H9 (cell line): ENCODE results near the gene GLRX3. TPM values are rescaled to one million over a fixed set of nuclear protein-coding genes. Genes with fewer than 3 reads are reported as not detected.

Experiments
- DNase-seq: peaks from one replicate; pipeline ENCODE4 v3.0.0-alpha.2; 2017
- H2AFZ ChIP-seq: one replicate; pipeline ENCODE4 v1.6.1; 2013; ENCODE audit warnings: mild to moderate bottlenecking, low read length, control low read depth, moderate library complexity
- H2AK5ac ChIP-seq: 2 replicates; pipeline ENCODE4 v1.6.1; 2013; ENCODE audit warnings: low read length, control low read depth, mixed read lengths; ENCODE audit not compliant: insufficient read length
- H2BK120ac ChIP-seq: one replicate; pipeline ENCODE4 v1.6.1; 2013; ENCODE audit warnings: low read depth, mild to moderate bottlenecking, low read length, control low read depth, inconsistent platforms; ENCODE audit not compliant: poor library complexity, severe bottlenecking
- H2BK12ac ChIP-seq: 2 replicates; pipeline ENCODE4 v1.6.1; 2013; ENCODE audit warnings: low read length, control low read depth, mixed read lengths, low read depth; ENCODE audit not compliant: insufficient read length
- H2BK15ac ChIP-seq: 2 replicates; pipeline ENCODE4 v1.6.1; 2013; ENCODE audit warnings: low read depth, low read length, control low read depth
- H2BK20ac ChIP-seq: one replicate; pipeline ENCODE4 v1.6.1; 2013; ENCODE audit warnings: low read depth, mild to moderate bottlenecking, low read length, control low read depth, inconsistent platforms; ENCODE audit not compliant: poor library complexity, severe bottlenecking
- H2BK5ac ChIP-seq: 2 replicates; pipeline ENCODE4 v1.6.1; 2013; ENCODE audit warnings: low read length, control low read depth, mixed read lengths; ENCODE audit not compliant: insufficient read length
- H3K14ac ChIP-seq: 2 replicates; pipeline ENCODE4 v1.6.1; 2013; ENCODE audit warnings: low read length, control low read depth; ENCODE audit not compliant: insufficient read depth
- H3K18ac ChIP-seq: 2 replicates; pipeline ENCODE4 v1.6.1; 2013; ENCODE audit warnings: low read depth, mild to moderate bottlenecking, mixed read lengths, low read length, control low read depth; ENCODE audit not compliant: insufficient read length
- H3K23ac ChIP-seq: 2 replicates; pipeline ENCODE4 v1.6.1; 2013; ENCODE audit warnings: low read length, control low read depth, mixed read lengths, low read depth; ENCODE audit not compliant: insufficient read length
- H3K23me2 ChIP-seq: 2 replicates; pipeline ENCODE4 v1.6.1; 2013; ENCODE audit warnings: low read depth, mild to moderate bottlenecking, mixed read lengths, low read length, control low read depth; ENCODE audit not compliant: insufficient read length, poor library complexity, severe bottlenecking
- H3K27ac ChIP-seq: 2 replicates; pipeline ENCODE4 v1.5.1; 2013; ENCODE audit warnings: low read length, control low read depth, mixed read lengths, low read depth; ENCODE audit not compliant: insufficient read length
- H3K27me3 ChIP-seq: 2 replicates; pipeline ENCODE4 v1.6.1; 2013; ENCODE audit warnings: low read length, control low read depth, inconsistent platforms; ENCODE audit not compliant: insufficient read depth
- H3K4ac ChIP-seq: 2 replicates; pipeline ENCODE4 v1.6.1; 2013; ENCODE audit warnings: low read depth, mild to moderate bottlenecking, control low read depth, inconsistent platforms, low read length, moderate library complexity
- H3K4me1 ChIP-seq: 2 replicates; pipeline ENCODE4 v1.6.1; 2013; ENCODE audit warnings: low read length, control low read depth, inconsistent platforms; ENCODE audit not compliant: insufficient read depth
- H3K4me2 ChIP-seq: 2 replicates; pipeline ENCODE4 v1.6.1; 2013; ENCODE audit warnings: low read length, control low read depth, mixed read lengths; ENCODE audit not compliant: insufficient read length, insufficient read depth
- H3K56ac ChIP-seq: 2 replicates; pipeline ENCODE4 v1.6.1; 2013; ENCODE audit warnings: low read depth, mild to moderate bottlenecking, mixed read lengths, low read length, control low read depth; ENCODE audit not compliant: insufficient read length
- H3K79me1 ChIP-seq: 2 replicates; pipeline ENCODE4 v1.6.1; 2013; ENCODE audit warnings: low read depth, mild to moderate bottlenecking, moderate library complexity, low read length, control low read depth, inconsistent platforms; ENCODE audit not compliant: insufficient read depth, poor library complexity, severe bottlenecking
- H3K79me2 ChIP-seq: 2 replicates; pipeline ENCODE4 v1.6.1; 2013; ENCODE audit warnings: low read length, control low read depth, inconsistent platforms; ENCODE audit not compliant: insufficient read depth
- H3K9ac ChIP-seq: 2 replicates; pipeline ENCODE4 v1.6.1; 2013; ENCODE audit warnings: low read length, control low read depth, mixed read lengths; ENCODE audit not compliant: insufficient read length; ENCODE audit errors: extremely low read depth
- H3K9me3 ChIP-seq: one replicate; pipeline ENCODE4 v1.6.1; 2013; ENCODE audit warnings: low read depth, low read length, inconsistent platforms; ENCODE audit not compliant: control insufficient read depth
- H3T11ph ChIP-seq: one replicate; pipeline ENCODE4 v1.6.1; 2013; ENCODE audit warnings: mild to moderate bottlenecking, low read length, control low read depth, inconsistent platforms
- H4K20me1 ChIP-seq: one replicate; pipeline ENCODE4 v1.6.1; 2013; ENCODE audit not compliant: control insufficient read depth, insufficient read length, insufficient read depth
- H4K5ac ChIP-seq: 2 replicates; pipeline ENCODE4 v1.6.1; 2013; ENCODE audit warnings: low read depth, mild to moderate bottlenecking, mixed read lengths, low read length, control low read depth; ENCODE audit not compliant: insufficient read length
- H4K8ac ChIP-seq: replicated peaks from 2 replicates; pipeline ENCODE4 v1.6.1; 2013; ENCODE audit warnings: low read length, control low read depth, mixed read lengths, low read depth; ENCODE audit not compliant: insufficient read length
- H4K91ac ChIP-seq: 2 replicates; pipeline ENCODE4 v1.6.1; 2013; ENCODE audit warnings: low read depth, mild to moderate bottlenecking, moderate library complexity, mixed read lengths, low read length, control low read depth; ENCODE audit not compliant: insufficient read length
- H3K27ac Mint-ChIP-seq, 3 experiments: 2 replicates in 2 of 3; 3 replicates in 1 of 3; pipeline ENCODE4 v1.8.0; 2020 to 2021; ENCODE audit warnings: mixed read lengths in 3 of 3, mild to moderate bottlenecking in 1 of 3, moderate library complexity in 1 of 3
- H3K27me3 Mint-ChIP-seq: 2 replicates; pipeline ENCODE4 v1.8.0; 2021; ENCODE audit warnings: low read depth, mild to moderate bottlenecking, moderate library complexity, mixed read lengths
- H3K36me3 Mint-ChIP-seq, 3 experiments: 2 replicates in 2 of 3; 3 replicates in 1 of 3; pipeline ENCODE4 v1.8.0; 2020 to 2021; ENCODE audit warnings: low read depth in 3 of 3, mixed read lengths in 3 of 3; ENCODE audit not compliant: insufficient read depth in 1 of 3
- H3K4me1 Mint-ChIP-seq, 2 experiments: 2 replicates each; pipeline ENCODE4 v1.8.0; 2020; ENCODE audit warnings: mixed read lengths in 2 of 2
- H3K4me3 Mint-ChIP-seq, 2 experiments: 2 replicates in 1 of 2; 3 replicates in 1 of 2; pipeline ENCODE4 v1.8.0; 2020 to 2021; ENCODE audit warnings: mild to moderate bottlenecking in 2 of 2, mixed read lengths in 2 of 2, moderate library complexity in 1 of 2
- H3K9me3 Mint-ChIP-seq, 2 experiments: 2 replicates in 1 of 2; 3 replicates in 1 of 2; pipeline ENCODE4 v1.8.0; 2020; ENCODE audit warnings: mild to moderate bottlenecking in 2 of 2, mixed read lengths in 2 of 2, moderate library complexity in 1 of 2
- CTCF ChIP-seq: fragments of 200-600 bp; sonication (generic); conservative IDR thresholded peaks from 3 replicates; pipeline ENCODE4 v1.8.0; 2021; ENCODE audit warnings: antibody characterized with exemption, mild to moderate bottlenecking
- WGBS: extraction: QIAGEN DNeasy Blood & Tissue Kit; methylation state at CpG from one replicate; pipeline ENCODE4 v1.1.7; 2013; ENCODE audit warnings: missing lambda C conversion rate, low lambda C conversion rate, mixed read lengths; ENCODE audit not compliant: insufficient read length; ENCODE audit errors: extremely low coverage; 5-methylcytosine and 5-hydroxymethylcytosine counted together
- total RNA-seq: library from RNA; stranded (reverse); gene quantifications from 2 replicates; pipeline ENCODE4 v1.2.1, GENCODE V29; 2021

Gene GLRX3
- total RNA-seq, 1 experiment from 2014 or later: 139 TPM

DNA sequence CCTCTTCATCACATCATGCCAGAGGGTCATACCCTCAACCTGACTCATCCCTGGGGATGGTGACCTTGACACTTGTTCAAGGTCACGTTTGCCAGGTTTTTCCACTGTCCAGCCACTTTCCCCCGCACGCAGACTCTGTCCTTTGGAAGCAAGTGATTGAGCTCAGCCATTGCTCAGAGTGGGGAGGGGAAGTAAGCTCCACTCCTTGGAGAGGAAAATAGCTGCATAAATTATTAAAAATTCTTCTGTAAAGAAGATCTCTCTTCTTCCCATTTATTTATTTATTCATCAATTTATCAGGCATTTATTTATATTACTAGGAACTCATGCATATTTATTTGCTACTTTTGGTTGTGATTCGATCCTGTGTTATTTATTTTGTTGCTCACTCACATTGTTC is 88.0 kb downstream of the GLRX3 start:
- no peak overlapping the region for H2BK20ac ChIP-seq
- peak; percentile 3 for DNase-seq
- Mint-ChIP-seq H3K27me3 (peaks cover 7% of the 10 kb centered on the region; the same call in 1 of the 2 replicates), H3K36me3 (peaks cover 0 to 9% (median 4%) of the 10 kb centered on the region in 3 experiments; a peak in 5 of 7 replicates), H3K4me1 (no peaks in the 10 kb centered on the region), H3K27ac (no peak overlapping the region), H3K4me3 (no peak overlapping the region), H3K9me3 (peaks cover 21 to 29% of the 10 kb centered on the region in 2 experiments)
- no peak overlapping the region for H3K4ac ChIP-seq
- H2BK120ac ChIP-seq: no peak overlapping the region
- H3T11ph ChIP-seq: no peak overlapping the region
- no CpG with 5 or more reads among the region's 4 CpGs for WGBS
- no peak overlapping the region for H3K4me2 ChIP-seq
- H3K79me1 ChIP-seq: no peaks in the 10 kb centered on the region
- H3K4me1 ChIP-seq: no peaks in the 10 kb centered on the region
- no peak overlapping the region for H2AFZ ChIP-seq
- no peaks in the 10 kb centered on the region for H3K27me3 ChIP-seq
- no peaks in the 10 kb centered on the region for H3K79me2 ChIP-seq
- no peaks in the 10 kb centered on the region for H3K23me2 ChIP-seq
- H4K20me1 ChIP-seq: no peaks in the 10 kb centered on the region
- no peak overlapping the region for H2BK15ac ChIP-seq
- no peak overlapping the region for H3K9ac ChIP-seq
- no peak for TF ChIP-seq CTCF
- no peak overlapping the region for H3K27ac ChIP-seq
- H4K91ac ChIP-seq: no peak overlapping the region
- no peak overlapping the region for H4K5ac ChIP-seq
- peaks cover 4% of the 10 kb centered on the region for H3K9me3 ChIP-seq
- H3K23ac ChIP-seq: no peak overlapping the region
- no peak overlapping the region for H3K56ac ChIP-seq
- no peak overlapping the region for H2AK5ac ChIP-seq
- no peak overlapping the region for H3K18ac ChIP-seq
- no peak overlapping the region for H2BK5ac ChIP-seq
- H4K8ac ChIP-seq: no peak overlapping the region
- H2BK12ac ChIP-seq: no peak overlapping the region
- no peak overlapping the region for H3K14ac ChIP-seq
